Embryonic facial prominence (tissue), 1 donor: ENCODE data around the gene KRT40.

Experiments
- DNase-seq: peaks from one replicate; pipeline ENCODE4 v3.0.0-alpha.2; 2016; ENCODE audit errors: extremely low spot score

Gene KRT40

DNA sequence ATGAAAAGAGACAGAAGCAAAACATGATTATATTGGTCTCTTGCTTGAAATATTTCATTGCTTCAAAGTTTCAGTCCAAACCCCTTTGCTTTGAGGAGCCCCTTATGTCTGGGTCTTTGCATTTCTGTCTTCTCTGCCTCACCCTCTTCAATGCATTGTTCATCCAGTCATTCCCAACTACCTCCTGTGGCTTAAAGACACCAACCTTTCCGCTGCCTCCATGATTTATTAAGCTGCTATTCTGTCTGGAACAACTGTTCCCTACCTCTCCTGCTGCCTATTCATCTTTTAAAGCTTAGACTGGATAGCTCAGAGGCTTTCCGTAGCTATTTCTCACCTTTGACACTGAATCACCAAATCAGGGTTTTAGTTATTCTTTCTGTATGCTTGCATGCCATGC, 13.2 kb upstream of the KRT40 start:
- DNase-seq: no peak

DNA sequence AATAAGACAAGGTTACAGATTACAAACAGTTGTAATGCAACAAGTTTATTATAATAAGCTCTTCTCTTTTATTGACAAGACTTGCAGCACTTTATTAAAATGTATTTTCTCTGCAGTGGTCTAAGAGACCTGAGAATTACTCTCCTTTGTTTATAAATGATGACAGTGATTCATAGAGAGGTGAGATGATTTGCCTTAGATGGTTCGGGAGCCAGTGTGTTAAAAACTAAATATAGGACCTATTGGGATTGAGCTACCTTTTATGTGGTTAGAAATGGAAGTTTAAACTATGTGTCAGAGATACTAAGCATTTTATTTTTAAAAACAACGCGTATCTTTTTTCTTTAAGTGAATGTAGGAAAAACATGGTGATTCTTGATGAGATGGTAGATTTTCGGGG, 12.7 kb upstream of the KRT40 start:
- no peak for DNase-seq

DNA sequence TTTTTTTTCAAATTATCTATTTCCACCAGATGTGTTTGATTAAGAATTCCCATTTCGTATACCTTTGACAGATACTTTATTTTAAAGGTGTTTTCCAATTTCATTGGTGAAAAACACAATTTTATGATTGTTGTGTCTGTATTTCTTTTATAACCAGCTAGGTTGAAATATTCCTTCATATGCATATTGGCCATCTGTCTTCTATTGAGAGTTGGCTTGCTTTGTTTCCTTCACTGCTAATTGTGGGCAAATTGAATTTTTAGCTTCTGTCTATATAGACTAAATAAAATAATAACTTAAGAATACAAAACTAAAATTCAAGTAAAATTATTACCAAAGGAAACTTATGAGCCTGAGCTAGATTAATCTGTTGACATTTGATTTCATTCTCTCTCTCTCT, 11.0 kb upstream of the KRT40 start:
- DNase-seq: no peak

DNA sequence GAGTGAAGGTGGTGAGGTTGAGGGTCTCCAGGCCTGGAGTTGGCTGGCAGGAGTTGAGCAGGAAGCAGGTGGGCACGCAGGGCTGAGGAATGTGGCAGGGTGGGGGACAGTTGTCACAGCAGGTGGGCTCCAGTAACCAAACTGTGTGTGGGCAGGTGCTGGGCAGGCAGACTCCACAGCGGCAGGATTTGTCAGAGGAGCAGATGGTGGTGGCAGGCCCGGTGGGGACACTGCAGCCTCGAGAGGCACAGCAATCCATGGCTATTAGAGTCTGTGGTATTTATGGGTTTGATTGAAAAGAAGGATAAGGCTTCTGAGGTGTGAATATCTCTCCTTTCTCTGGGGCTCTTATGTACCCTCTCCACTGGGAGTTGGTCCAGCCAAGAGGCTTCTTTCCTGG, 9.7 kb upstream of the KRT40 start, which contains the start of gene KRTAP3-3:
Gene KRTAP3-3, minus strand, starts transcription at position 326 of the 400 bp plus-strand sequence. Its CDS starts 67 bp downstream, at position 259.
- DNase-seq: no peak

- no peak for DNase-seq
These were observed 9.0 kb upstream of the KRT40 start for GRCh38 chr17:40993084-40993483.

- DNase-seq: no peak
These were observed 8.5 kb upstream of the KRT40 start for GRCh38 chr17:40992666-40993065.

GRCh38 chr17:40986920-40987319, 2.8 kb upstream of the KRT40 start:
- DNase-seq: no peak

DNA sequence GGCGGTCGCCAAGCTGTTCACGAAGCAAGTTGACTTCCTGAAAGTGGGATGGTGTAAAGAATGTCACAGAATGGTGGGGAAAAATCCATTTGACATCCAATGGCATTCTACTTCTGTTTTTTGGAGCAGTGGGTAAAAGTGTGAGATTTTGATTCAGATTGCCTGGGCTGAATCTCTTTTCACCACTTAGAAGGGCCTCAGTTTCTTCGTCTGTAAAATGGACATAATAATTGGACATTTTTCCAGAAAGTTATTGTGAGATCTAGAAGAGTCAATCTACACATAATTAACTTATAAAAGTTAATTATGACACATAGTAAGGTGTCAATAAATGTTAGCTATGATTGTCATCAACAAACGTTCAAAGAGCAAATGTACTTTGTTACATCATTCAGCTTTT, 3.0 kb downstream of the KRT40 start:
- no peak for DNase-seq

DNA sequence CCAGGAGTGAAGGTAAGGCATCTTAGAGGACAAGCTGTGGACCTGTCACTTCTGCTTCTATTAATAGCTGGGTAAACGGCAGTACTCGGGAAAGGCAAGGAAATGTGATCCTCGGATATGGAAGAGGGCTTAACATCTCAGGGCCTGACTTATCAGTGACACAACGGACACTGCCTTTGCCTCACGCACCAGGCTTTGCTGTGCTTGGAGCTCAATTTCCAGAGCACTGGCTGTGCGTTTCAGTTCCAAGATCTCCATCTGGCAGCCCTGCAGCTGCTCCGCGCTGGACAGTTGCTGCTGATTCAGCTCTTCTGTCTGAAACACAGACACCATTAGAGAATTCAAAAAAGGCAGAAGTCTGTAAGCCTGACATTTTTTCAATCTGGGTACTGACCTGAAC, 3.5 kb downstream of the KRT40 start:
- no peak for DNase-seq

GRCh38 chr17:40980117-40980516, 4.0 kb downstream of the KRT40 start:
- DNase-seq: no peak

GRCh38 chr17:40978575-40979151, 5.5 kb downstream of the KRT40 start:
- no peak for DNase-seq

DNA sequence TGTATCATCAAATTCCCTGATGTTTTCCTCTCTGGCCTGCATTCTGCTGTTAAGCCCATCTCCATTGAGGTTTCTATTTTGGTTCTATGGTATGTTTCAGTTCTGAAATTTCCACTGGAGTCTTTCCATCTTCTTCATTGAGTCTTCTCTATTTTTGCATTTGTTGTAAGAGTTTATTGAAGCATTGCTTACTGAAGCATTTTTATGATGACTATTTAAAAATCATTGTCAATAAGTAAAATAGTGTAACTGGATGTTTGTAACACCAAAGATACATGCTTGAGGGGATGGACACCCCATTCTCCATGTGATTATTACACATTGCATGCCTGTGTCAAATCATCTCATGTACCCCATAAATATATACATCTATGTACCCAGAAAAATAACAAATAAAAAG, 8.6 kb downstream of the KRT40 start:
- DNase-seq: no peak

DNA sequence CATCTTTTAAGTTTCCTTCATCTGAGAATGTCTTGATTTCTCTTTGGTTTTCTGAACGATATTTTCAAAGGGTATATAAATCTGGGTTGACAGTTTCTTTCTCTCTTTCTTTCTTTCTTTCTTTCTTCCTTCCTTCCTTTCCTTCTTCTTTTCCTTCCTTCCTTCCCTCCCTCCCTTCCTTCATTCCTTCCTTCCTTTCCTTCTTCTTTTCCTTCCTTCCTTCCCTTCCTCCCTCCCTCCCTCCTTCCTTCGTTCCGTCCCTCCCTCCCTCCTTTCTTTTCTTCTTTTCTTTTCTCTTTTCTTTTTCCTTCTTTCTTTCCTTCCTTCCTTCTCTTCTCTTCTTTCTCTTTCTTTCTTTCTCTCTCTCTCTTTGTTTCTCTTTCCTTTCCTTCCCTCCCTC, 9.8 kb downstream of the KRT40 start:
- no peak for DNase-seq

- DNase-seq: no peak
These were observed 16.5 kb downstream of the KRT40 start for GRCh38 chr17:40967582-40967981.

- no peak for DNase-seq
These were observed 17.3 kb downstream of the KRT40 start, which contains the start of gene KRT39 for GRCh38 chr17:40966848-40967247. Gene KRT39, minus strand, starts transcription at chr17:40966948. Its CDS starts 92 bp downstream, at chr17:40966856.

GRCh38 chr17:40963838-40964237, 20.3 kb downstream of the KRT40 start:
- DNase-seq: no peak

DNA sequence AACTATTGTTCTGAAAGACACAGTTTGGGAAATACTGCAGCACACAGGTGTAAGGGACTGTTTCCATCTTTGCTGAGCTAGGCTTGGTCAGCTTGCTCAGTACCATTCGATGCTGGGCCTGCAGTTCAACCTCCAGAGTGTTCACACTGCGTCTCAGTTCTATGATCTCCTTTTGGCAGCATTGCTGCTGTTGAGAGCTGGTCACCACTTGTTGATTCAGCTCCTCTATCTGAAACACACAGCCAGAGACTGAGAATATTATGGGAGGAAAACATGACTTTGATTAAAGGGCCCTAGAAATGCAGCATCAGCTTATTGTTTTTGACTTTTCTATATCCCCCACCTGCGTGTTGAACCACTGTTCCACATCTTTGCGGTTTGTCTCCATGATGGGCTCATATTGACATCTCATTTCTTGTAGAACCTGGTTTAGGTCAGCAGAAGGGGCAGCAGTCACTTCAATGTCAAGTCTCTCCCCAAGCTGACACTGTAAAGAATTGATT, 22.0 kb downstream of the KRT40 start:
- DNase-seq: no peak

DNA sequence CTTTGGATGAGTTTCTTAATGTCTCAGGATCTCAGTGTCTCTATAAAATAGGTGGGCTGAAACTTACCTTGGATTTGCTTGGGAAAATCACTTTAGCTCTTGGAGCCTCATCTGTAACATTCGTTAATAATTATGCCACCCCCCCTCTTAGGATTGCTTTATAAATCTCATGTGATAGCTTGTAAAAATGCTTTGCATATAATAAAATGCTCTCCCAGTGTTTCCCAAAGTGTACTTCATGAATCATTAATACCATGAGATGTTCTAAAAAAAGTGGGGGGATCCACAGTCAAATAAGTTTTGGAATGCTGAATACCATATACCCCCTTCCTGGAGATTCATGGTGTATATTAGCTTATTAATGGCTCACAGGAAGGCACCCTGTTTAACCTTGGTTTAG, 22.5 kb downstream of the KRT40 start:
- no peak for DNase-seq

GRCh38 chr17:40960144-40960543, 24.0 kb downstream of the KRT40 start:
- no peak for DNase-seq

- DNase-seq: no peak
These were observed 25.8 kb downstream of the KRT40 start for GRCh38 chr17:40958086-40958953.

GRCh38 chr17:40956401-40957254, 27.5 kb downstream of the KRT40 start:
- no peak for DNase-seq

DNA sequence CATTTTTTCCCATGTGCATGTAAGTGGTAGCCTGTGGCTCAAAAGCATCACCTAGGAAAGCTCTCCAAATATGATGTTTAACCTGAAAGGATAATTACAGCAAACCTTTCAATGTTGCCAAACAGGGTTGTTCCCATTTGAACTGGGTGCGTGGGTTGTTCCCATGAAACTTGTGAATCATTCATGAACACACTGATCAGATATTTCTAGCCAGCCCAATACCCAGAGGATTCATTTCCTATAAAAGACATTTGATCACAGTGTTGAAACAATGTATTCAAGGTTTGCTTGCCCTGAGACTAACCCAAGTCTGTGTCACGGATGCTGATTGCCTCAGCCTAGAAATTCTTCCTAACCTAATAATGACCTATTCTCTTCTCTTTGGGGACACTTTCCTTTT, 30.2 kb downstream of the KRT40 start:
- DNase-seq: no peak
